ENCODE results near the gene PNLDC1.

PNLDC1 gene

DNA sequence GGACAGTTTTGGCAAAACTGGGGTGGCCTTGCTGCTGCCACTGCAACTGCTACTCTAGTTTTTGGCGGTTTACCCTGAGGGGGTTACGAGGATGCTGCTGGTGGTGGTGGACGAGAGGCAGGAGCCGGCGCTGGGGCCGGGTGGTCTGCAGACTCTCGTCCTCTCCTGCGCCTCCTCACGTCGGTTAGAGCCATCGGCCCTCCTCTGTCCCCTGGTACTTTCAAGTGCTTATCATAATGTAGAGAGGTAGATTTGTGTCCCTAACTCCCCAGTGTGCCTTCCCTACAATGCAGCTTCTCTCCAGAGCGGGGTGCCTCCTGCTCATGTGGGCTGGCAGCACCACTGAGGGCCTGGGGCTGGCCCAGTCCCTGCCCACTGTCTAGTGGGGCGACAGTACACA lies 25.9 kb downstream of the PNLDC1 start:
- no peak overlapping the region for H3K27ac ChIP-seq
- TF ChIP-seq CTCF (conservative IDR thresholded peaks at IDR 0.05) = no peak

DNA sequence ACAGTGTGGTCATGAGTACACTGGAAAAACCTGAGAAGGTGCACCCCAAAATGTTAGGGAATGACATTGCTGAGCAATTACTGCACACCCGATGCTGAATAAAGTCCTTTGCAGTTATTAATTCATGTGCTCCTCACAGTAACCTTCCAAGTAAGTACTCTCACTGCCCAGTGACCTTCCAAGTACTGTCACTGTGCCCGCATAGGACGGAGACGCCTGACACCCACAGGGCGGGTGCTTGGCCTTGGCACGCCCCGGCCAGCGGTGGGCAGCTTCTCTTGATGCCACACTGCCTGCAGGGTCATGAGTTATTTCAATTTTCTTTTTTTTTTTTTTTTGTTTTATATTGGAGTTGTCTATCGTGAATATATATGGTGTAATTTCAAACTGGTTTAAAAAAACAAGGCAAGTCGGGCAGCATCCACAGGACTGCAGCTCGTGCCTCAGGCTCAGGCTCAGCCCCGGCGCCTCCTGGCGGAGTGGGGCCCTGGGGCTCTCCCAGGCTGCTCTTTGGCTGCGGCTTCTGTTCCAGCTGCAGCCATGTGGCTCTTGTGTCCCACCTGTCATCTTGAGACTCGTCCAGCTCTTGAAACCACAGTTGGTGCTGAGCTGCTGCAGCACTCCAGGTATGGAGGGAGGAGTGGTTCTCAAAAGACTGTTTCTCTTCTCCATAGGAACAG lies 27.0 kb downstream of the PNLDC1 start:
- no peak for TF ChIP-seq CTCF (conservative IDR thresholded peaks at IDR 0.05)
- no peak overlapping the region for H3K27ac ChIP-seq

GRCh38 chr6:159828074-159828473 lies 28.0 kb downstream of the PNLDC1 start:
- TF ChIP-seq CTCF (conservative IDR thresholded peaks at IDR 0.05) = no peak
- H3K27ac ChIP-seq = no peak overlapping the region

- H3K27ac ChIP-seq = no peak overlapping the region
- TF ChIP-seq CTCF (conservative IDR thresholded peaks at IDR 0.05) = no peak
Observed at GRCh38 chr6:159829526-159829925, 29.4 kb downstream of the PNLDC1 start.

DNA sequence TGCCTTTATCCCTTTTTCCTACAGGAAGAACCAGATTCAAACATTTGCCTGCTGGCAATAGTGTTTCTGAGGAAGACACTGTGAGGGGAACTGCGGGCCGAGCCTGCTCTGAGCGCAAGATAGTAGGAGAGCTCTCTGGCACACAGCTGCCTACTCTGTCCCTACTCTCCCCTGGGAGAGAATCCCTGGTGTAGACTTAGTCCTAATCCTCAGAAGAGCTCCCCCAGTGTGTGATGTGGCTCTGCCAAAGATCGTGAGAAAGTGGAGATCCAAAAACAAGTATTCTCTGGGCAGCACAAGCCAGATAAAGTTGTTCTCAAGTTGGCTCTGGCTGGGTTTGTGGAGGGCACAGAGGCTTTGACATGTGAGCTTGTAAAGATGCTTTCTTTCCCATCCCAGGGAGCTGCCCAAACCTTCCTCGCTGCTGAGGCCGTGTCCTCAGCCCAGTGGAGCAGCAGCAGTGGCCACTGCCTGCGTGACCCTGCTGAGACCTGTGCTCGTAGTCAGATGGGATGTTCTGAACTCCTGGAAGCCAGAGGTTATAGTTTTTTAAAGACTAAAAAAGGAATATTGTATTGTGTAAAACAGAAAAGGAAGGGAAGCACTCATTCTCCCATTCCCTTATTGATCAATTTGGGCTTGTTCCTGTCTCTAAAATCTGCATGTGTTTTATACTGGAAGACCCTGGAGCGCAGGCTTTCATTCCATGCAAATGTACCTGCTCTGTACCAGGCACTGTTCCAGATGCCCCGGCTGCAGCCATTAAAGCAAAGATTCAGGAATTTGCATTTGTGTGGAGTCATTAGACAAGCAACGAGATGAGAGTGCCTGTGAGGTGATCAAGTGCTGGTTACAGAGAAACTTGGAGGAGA lies 30.7 kb downstream of the PNLDC1 start:
- no peak overlapping the region for H3K27ac ChIP-seq
- TF ChIP-seq CTCF (conservative IDR thresholded peaks at IDR 0.05) = no peak

DNA sequence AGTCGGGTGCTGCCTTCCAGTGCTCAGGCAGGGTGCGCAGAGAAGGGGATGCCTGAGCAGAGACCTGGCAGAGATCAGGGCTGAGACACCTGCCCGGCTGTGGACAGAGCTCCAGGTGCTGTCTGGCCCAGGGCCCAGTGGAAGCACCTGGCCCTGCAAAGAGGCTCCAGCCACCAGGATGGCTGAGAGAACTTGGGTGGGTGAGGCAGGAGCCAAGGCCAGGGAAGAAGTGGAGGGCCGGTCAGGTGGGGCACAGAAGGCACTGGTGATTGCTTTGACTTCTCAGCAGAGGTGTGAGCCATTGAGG lies 31.2 kb downstream of the PNLDC1 start:
- no peak overlapping the region for H3K27ac ChIP-seq
- no peak for TF ChIP-seq CTCF (conservative IDR thresholded peaks at IDR 0.05)

GRCh38 chr6:159832946-159833345 lies 32.9 kb downstream of the PNLDC1 start:
- H3K27ac ChIP-seq = no peak overlapping the region
- no peak for TF ChIP-seq CTCF (conservative IDR thresholded peaks at IDR 0.05)
